Astrocyte (in vitro differentiated cells and primary cell): ENCODE measurements around the gene C19orf44.

Experiments
- EZH2 ChIP-seq: IDR thresholded peaks from 2 replicates; pipeline ENCODE4 v1.6.1; 2012; ENCODE audit warnings: mild to moderate bottlenecking, low read length, inconsistent platforms; ENCODE audit not compliant: insufficient read depth
- TF ChIP-seq, protein P1 (sequence below): IDR thresholded peaks from 2 replicates; pipeline ENCODE4 v1.5.1; 2011; ENCODE audit warnings: low read depth, mild to moderate bottlenecking, inconsistent platforms, low read length, moderate library complexity; ENCODE audit not compliant: insufficient read depth

DNA sequence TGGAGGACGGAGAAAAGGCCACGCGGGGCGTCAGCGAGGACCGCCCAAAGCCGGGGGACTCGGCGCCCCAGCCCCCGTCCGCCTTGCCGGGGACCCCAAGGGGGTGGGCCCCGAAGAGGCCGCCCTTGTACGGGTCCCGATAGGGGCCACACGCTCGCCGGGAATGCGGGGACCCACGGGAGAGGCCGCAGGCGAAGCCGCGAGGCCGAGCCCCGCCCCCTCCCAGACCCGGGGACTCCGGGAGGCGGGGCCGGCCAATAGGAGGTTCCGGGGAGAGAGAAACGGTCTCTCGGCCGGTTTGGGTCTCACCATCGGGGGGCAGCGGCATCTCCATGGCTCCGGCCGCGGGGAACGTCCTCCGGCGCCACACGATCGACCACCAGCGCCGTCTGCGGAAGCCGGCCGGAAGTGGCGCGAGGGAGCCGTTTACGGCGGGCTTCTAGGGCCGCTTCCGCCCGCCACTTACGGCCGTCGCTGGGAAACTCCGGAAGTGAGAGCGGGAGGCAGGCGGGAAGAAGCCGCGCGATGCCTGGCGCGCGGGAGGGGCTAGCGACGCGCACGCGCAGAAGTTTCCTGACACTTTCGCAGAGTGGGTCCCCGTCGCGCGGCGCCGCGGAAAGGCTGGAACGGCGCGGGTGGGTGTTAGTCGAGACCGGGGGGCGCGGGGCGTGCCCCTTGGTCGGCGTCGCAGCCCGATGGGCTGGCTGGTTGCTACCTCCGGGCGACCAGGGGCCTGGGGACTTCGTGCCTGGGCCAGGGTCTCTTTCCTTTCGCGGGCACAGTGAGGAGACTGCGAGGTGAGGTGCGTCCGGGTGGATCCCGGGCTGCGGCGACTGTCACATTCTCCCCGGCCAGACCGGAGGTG is 46.1 kb downstream of the C19orf44 start, which contains the start of gene CHERP:
- TF ChIP-seq, protein P1, sequence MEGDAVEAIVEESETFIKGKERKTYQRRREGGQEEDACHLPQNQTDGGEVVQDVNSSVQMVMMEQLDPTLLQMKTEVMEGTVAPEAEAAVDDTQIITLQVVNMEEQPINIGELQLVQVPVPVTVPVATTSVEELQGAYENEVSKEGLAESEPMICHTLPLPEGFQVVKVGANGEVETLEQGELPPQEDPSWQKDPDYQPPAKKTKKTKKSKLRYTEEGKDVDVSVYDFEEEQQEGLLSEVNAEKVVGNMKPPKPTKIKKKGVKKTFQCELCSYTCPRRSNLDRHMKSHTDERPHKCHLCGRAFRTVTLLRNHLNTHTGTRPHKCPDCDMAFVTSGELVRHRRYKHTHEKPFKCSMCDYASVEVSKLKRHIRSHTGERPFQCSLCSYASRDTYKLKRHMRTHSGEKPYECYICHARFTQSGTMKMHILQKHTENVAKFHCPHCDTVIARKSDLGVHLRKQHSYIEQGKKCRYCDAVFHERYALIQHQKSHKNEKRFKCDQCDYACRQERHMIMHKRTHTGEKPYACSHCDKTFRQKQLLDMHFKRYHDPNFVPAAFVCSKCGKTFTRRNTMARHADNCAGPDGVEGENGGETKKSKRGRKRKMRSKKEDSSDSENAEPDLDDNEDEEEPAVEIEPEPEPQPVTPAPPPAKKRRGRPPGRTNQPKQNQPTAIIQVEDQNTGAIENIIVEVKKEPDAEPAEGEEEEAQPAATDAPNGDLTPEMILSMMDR: no peak
- no peak for TF ChIP-seq EZH2
